Measurements from ENCODE around the gene TRIM65. TPM values are rescaled to one million over a fixed set of nuclear protein-coding genes. Genes with fewer than 3 reads are reported as not detected.

Gene TRIM65
- total RNA-seq, 1 experiment from 2014 or later: 48.6 TPM

DNA sequence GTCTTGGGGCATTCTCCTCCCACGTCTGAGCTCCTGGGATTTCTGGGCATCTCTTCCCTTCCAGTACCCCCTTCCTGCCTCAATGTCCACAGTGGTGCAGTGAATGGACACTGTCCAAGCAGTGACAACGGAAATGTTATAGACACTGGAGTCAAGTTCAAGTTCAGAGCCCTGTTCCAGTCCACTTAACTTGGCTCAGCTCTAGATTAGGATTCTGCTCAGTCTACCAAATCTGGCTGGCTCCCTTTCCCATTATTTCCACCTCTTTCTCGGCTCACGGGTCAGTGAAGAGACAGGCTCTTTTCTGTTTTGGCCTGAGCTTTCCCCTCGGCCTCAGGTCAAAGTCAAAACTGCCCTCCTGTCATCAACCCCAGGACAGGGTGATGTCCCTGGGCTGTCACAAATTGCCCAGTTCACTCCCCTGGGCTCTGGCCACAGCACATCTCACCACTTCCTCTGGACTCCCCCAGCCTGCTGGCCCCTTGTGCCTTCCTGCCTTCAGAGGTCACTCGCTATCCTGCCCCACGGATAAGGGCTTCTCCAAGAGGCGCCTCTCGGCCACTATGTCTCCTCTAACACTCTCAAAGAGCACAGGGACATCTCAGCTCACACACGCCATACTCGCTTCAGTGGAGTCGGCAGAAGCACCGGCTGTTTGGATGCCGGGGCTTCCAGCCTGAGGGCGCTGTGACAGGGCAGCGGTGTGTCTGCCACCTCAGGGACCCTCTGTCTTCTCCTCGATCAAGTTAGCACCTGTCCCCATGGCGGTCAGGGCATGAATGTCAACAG, 25.6 kb upstream of the TRIM65 start:
- intact Hi-C loops (cut with micrococcal nuclease; ENCODE audit: unreplicated experiment) (no loop called here), in situ Hi-C loops (cut with HindIII; ENCODE audit: low pct_unique_long_range_greater_than_20kb, low sequenced_read_pairs) (no loop called here)
- DNase-seq (ENCODE audit: low read depth, low spot score) (no peak), ATAC-seq (no peak)
- H3K4me3 ChIP-seq (ENCODE audit: low read depth in 2 of 2, low read length in 2 of 2): no peak overlapping the region
- no peak for TF ChIP-seq TCF7L2 (IDR thresholded peaks at IDR 0.05; ENCODE audit: low read depth, low read length)
- TF ChIP-seq POLR2AphosphoS5 (IDR thresholded peaks at IDR 0.05; ENCODE audit: low read depth, low read length): no peak
- TF ChIP-seq, protein P1, sequence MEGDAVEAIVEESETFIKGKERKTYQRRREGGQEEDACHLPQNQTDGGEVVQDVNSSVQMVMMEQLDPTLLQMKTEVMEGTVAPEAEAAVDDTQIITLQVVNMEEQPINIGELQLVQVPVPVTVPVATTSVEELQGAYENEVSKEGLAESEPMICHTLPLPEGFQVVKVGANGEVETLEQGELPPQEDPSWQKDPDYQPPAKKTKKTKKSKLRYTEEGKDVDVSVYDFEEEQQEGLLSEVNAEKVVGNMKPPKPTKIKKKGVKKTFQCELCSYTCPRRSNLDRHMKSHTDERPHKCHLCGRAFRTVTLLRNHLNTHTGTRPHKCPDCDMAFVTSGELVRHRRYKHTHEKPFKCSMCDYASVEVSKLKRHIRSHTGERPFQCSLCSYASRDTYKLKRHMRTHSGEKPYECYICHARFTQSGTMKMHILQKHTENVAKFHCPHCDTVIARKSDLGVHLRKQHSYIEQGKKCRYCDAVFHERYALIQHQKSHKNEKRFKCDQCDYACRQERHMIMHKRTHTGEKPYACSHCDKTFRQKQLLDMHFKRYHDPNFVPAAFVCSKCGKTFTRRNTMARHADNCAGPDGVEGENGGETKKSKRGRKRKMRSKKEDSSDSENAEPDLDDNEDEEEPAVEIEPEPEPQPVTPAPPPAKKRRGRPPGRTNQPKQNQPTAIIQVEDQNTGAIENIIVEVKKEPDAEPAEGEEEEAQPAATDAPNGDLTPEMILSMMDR (IDR thresholded peaks at IDR 0.05): no peak
- TF ChIP-seq, protein P2, sequence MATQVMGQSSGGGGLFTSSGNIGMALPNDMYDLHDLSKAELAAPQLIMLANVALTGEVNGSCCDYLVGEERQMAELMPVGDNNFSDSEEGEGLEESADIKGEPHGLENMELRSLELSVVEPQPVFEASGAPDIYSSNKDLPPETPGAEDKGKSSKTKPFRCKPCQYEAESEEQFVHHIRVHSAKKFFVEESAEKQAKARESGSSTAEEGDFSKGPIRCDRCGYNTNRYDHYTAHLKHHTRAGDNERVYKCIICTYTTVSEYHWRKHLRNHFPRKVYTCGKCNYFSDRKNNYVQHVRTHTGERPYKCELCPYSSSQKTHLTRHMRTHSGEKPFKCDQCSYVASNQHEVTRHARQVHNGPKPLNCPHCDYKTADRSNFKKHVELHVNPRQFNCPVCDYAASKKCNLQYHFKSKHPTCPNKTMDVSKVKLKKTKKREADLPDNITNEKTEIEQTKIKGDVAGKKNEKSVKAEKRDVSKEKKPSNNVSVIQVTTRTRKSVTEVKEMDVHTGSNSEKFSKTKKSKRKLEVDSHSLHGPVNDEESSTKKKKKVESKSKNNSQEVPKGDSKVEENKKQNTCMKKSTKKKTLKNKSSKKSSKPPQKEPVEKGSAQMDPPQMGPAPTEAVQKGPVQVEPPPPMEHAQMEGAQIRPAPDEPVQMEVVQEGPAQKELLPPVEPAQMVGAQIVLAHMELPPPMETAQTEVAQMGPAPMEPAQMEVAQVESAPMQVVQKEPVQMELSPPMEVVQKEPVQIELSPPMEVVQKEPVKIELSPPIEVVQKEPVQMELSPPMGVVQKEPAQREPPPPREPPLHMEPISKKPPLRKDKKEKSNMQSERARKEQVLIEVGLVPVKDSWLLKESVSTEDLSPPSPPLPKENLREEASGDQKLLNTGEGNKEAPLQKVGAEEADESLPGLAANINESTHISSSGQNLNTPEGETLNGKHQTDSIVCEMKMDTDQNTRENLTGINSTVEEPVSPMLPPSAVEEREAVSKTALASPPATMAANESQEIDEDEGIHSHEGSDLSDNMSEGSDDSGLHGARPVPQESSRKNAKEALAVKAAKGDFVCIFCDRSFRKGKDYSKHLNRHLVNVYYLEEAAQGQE (IDR thresholded peaks at IDR 0.05; ENCODE audit: insufficient read depth in 1 of 2, low read depth in 2 of 2, low read length in 1 of 2): no peak
- TF ChIP-seq SIN3A (IDR thresholded peaks at IDR 0.05; ENCODE audit: borderline replicate concordance, insufficient read depth, low read depth, low read length): no peak
- CTCF ChIA-PET: no interaction called here
- H3K27ac ChIP-seq (ENCODE audit: low read length): no peak overlapping the region
- POLR2A ChIA-PET: no interaction called here
- no TSS peak for BruUV-seq (replicated peaks)
- no peaks in the 10 kb centered on the region for H3K9me3 ChIP-seq (ENCODE audit: control insufficient read depth, insufficient read depth, low read depth, low read length)
- no peaks in the 10 kb centered on the region for H3K36me3 ChIP-seq (ENCODE audit: control insufficient read depth, insufficient read depth, low read length)
- no peaks in the 10 kb centered on the region for H3K27me3 ChIP-seq (ENCODE audit: control insufficient read depth, insufficient read depth, low read length)
- no peaks in the 10 kb centered on the region for H3K4me1 ChIP-seq (ENCODE audit: control insufficient read depth, insufficient read depth, low read length)

DNA sequence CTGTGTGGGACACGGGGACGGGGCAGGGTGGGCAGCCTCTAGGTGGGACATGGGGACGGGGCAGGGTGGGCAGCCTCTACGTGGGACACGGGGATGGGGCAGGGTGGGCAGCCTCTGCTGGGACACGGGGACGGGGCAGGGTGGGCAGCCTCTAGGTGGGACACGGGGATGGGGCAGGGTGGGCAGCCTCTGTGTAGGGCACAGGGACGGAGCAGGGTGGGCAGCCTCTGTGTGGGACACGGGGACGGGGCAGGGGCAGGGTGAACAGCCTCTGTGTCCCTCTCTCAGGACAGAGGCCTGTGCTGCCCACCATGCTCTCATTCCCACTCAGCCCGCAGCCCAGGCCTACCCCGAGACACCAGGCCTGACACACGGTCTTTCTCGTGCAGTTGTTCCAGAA, 24.8 kb upstream of the TRIM65 start:
- in situ Hi-C loops (cut with HindIII; ENCODE audit: low pct_unique_long_range_greater_than_20kb, low sequenced_read_pairs) (no loop called here), intact Hi-C loops (cut with micrococcal nuclease; ENCODE audit: unreplicated experiment) (no loop called here)
- Histone ChIP-seq H3K4me1 (ENCODE audit: control insufficient read depth, insufficient read depth, low read length) (no peaks in the 10 kb centered on the region), H3K27ac (ENCODE audit: low read length) (no peak overlapping the region), H3K27me3 (ENCODE audit: control insufficient read depth, insufficient read depth, low read length) (no peaks in the 10 kb centered on the region), H3K9me3 (ENCODE audit: control insufficient read depth, insufficient read depth, low read depth, low read length) (no peaks in the 10 kb centered on the region), H3K36me3 (ENCODE audit: control insufficient read depth, insufficient read depth, low read length) (no peaks in the 10 kb centered on the region), H3K4me3 (ENCODE audit: low read depth in 2 of 2, low read length in 2 of 2) (no peak overlapping the region)
- TF ChIP-seq POLR2AphosphoS5 (IDR thresholded peaks at IDR 0.05; ENCODE audit: low read depth, low read length) (no peak), TCF7L2 (IDR thresholded peaks at IDR 0.05; ENCODE audit: low read depth, low read length) (no peak), SIN3A (IDR thresholded peaks at IDR 0.05; ENCODE audit: borderline replicate concordance, insufficient read depth, low read depth, low read length) (no peak)
- TF ChIP-seq, protein P1 (IDR thresholded peaks at IDR 0.05): no peak
- TF ChIP-seq, protein P2 (IDR thresholded peaks at IDR 0.05; ENCODE audit: insufficient read depth in 1 of 2, low read depth in 2 of 2, low read length in 1 of 2): no peak
- DNase-seq (ENCODE audit: low read depth, low spot score) (no peak), ATAC-seq (no peak)
- CTCF ChIA-PET: no interaction called here
- POLR2A ChIA-PET: interaction anchor here (0.5 kb wide), 1 partner anchor 71 kb away, joined by 3 read pairs; no protein-coding TSS in a partner anchor
- BruUV-seq (replicated peaks): no TSS peak

Measured in Panc1 (cell line).